ENCODE results near the gene PDE7B. TPM values are rescaled to one million over a fixed set of nuclear protein-coding genes. Genes with fewer than 3 reads are reported as not detected.
A peak's percentile ranks its signal among the peaks of the same experiment; 100 is the strongest.

PDE7B gene
- total and polyA plus RNA-seq, 4 donors = 0.26 to 3.7 (median 1.8) TPM

DNA sequence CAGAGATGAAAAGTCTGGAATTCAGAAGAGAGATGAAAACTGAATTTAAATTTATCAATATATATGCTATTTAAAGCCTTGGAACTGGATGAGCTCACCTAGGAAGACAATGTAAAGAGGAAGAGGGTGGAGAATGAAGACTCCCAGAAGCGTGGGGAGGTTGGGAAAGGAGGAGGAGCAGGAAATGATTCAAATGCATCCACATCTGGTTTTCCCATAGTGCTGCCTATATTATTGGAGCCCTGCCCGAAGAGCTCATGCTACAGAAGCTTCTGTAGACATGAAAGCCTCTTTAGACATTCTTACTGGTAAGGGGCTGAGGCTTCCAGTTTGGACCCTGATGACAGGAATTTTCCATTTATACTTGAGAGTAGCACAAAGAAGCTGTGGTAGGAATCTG lies 19.2 kb downstream of the PDE7B start:
- Histone ChIP-seq H3K36me3 (ENCODE audit: control insufficient read depth in 4 of 4, insufficient read depth in 4 of 4, low read length in 4 of 4) (no peaks in the 10 kb centered on the region), H3K27ac (ENCODE audit: low read depth in 1 of 2, low read length in 1 of 2) (peak overlapping the region in 1 of 2 donors; percentile 72), H3K9me3 (ENCODE audit: control insufficient read depth in 4 of 4, insufficient read depth in 3 of 4, low read length in 3 of 4) (no peaks in the 10 kb centered on the region), H3K4me1 (ENCODE audit: control insufficient read depth in 5 of 5, insufficient read depth in 5 of 5, low read length in 5 of 5) (peaks cover 0 to 8% (median 0%) of the 10 kb centered on the region in 5 donors), H3K4me3 (no peak overlapping the region), H3K9ac (ENCODE audit: insufficient read depth in 1 of 2, low read length in 2 of 2) (no peak overlapping the region), H3K27me3 (ENCODE audit: control insufficient read depth in 3 of 3, insufficient read depth in 3 of 3, low read length in 2 of 3) (no peaks in the 10 kb centered on the region)
- DNase-seq (peak in 1 of 3 donors; percentile 27), ATAC-seq (ENCODE audit: insufficient read depth, low FRiP score) (no peak)
- TF ChIP-seq, protein P1, sequence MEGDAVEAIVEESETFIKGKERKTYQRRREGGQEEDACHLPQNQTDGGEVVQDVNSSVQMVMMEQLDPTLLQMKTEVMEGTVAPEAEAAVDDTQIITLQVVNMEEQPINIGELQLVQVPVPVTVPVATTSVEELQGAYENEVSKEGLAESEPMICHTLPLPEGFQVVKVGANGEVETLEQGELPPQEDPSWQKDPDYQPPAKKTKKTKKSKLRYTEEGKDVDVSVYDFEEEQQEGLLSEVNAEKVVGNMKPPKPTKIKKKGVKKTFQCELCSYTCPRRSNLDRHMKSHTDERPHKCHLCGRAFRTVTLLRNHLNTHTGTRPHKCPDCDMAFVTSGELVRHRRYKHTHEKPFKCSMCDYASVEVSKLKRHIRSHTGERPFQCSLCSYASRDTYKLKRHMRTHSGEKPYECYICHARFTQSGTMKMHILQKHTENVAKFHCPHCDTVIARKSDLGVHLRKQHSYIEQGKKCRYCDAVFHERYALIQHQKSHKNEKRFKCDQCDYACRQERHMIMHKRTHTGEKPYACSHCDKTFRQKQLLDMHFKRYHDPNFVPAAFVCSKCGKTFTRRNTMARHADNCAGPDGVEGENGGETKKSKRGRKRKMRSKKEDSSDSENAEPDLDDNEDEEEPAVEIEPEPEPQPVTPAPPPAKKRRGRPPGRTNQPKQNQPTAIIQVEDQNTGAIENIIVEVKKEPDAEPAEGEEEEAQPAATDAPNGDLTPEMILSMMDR (IDR thresholded peaks at IDR 0.05; ENCODE audit: control extremely low read depth, extremely low read depth) = no peak
- 63 to 65% methylated on average over 2 of the region's 2 CpGs for WGBS, 2 donors

DNA sequence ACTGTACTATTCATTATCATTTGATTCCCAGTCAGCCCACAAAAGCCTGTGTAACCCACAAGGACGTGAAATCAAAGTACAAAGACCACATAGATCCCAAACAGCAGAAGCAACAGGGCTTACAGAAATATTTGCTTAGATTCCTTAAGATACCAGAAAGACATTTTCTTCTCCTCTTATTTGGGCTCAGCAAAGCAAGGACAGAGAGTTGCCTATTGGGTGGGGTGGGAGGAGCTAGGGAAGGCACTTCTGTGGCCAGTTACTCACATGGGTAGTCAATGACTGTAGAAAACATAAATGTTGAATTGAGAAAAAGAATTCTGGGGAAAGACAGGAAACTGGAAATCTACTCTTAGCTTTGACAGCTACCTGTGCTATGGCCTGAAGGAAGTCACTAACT lies 19.8 kb downstream of the PDE7B start:
- Histone ChIP-seq H3K27me3 (ENCODE audit: control insufficient read depth in 3 of 3, insufficient read depth in 3 of 3, low read length in 2 of 3) (no peaks in the 10 kb centered on the region), H3K9me3 (ENCODE audit: control insufficient read depth in 4 of 4, insufficient read depth in 3 of 4, low read length in 3 of 4) (no peaks in the 10 kb centered on the region), H3K4me3 (no peak overlapping the region), H3K36me3 (ENCODE audit: control insufficient read depth in 4 of 4, insufficient read depth in 4 of 4, low read length in 4 of 4) (no peaks in the 10 kb centered on the region), H3K4me1 (ENCODE audit: control insufficient read depth in 5 of 5, insufficient read depth in 5 of 5, low read length in 5 of 5) (peaks cover 0 to 8% (median 0%) of the 10 kb centered on the region in 5 donors), H3K9ac (ENCODE audit: insufficient read depth in 1 of 2, low read length in 2 of 2) (no peak overlapping the region), H3K27ac (ENCODE audit: low read depth in 1 of 2, low read length in 1 of 2) (peak overlapping the region in 1 of 2 donors; percentile 72)
- 92 to 94% methylated on average over 1 of the region's 1 CpG for WGBS, 2 donors
- DNase-seq (no peak), ATAC-seq (ENCODE audit: insufficient read depth, low FRiP score) (no peak)
- TF ChIP-seq, protein P1 (IDR thresholded peaks at IDR 0.05; ENCODE audit: control extremely low read depth, extremely low read depth) = no peak

DNA sequence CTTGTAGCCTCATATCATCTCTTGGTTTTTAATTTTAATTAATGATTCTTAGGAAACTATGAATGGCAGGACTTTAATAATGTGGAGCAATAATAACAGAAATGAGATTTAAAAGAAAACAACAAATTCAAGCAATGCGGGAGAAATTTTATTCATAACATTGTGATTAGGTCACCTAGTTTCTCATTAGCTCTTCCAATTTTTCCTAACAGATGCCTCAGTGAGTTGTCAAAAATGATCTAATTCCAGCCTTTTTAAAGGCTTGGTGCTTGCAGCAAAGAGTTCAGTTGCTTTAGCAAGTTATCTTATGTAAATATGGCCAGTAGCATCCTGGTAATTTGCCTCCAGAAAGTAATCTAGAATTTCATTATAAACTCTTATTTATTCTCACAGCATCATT lies 20.4 kb downstream of the PDE7B start:
- ATAC-seq (ENCODE audit: insufficient read depth, low FRiP score) (no peak), DNase-seq (no peak)
- TF ChIP-seq, protein P1 (IDR thresholded peaks at IDR 0.05; ENCODE audit: control extremely low read depth, extremely low read depth) = no peak
- H3K27ac ChIP-seq (ENCODE audit: low read depth in 1 of 2, low read length in 1 of 2) = no peak overlapping the region
- H3K4me1 ChIP-seq (ENCODE audit: control insufficient read depth in 5 of 5, insufficient read depth in 5 of 5, low read length in 5 of 5) = peaks cover 0 to 8% (median 0%) of the 10 kb centered on the region in 5 donors
- H3K27me3 ChIP-seq (ENCODE audit: control insufficient read depth in 3 of 3, insufficient read depth in 3 of 3, low read length in 2 of 3) = no peaks in the 10 kb centered on the region
- no peak overlapping the region for H3K4me3 ChIP-seq
- WGBS, 2 donors = 91 to 95% methylated on average over 1 of the region's 1 CpG
- no peak overlapping the region for H3K9ac ChIP-seq (ENCODE audit: insufficient read depth in 1 of 2, low read length in 2 of 2)
- H3K9me3 ChIP-seq (ENCODE audit: control insufficient read depth in 4 of 4, insufficient read depth in 3 of 4, low read length in 3 of 4) = no peaks in the 10 kb centered on the region
- H3K36me3 ChIP-seq (ENCODE audit: control insufficient read depth in 4 of 4, insufficient read depth in 4 of 4, low read length in 4 of 4) = no peaks in the 10 kb centered on the region

DNA sequence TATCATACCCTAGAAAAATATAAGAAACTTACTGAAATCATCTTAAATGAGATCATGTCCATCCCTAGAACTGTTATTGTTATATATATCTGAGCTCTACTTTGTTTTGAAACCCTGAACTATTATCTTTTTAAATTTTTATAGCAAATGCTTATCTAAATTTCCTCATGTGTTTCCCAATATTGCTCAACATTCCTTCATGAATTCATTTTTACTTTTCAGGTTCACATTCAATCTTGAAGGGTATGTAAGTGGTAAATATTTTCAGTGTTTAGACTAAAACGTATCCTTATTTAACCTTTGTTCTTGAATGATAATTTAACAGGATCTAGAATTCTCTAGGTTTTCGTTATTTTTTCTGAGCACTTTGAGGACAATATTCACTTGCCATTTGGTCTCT lies 23.9 kb downstream of the PDE7B start:
- TF ChIP-seq, protein P1 (IDR thresholded peaks at IDR 0.05; ENCODE audit: control extremely low read depth, extremely low read depth) = no peak
- Histone ChIP-seq H3K4me1 (ENCODE audit: control insufficient read depth in 5 of 5, insufficient read depth in 5 of 5, low read length in 5 of 5) (peaks cover 0 to 9% (median 0%) of the 10 kb centered on the region in 5 donors), H3K4me3 (no peak overlapping the region), H3K36me3 (ENCODE audit: control insufficient read depth in 4 of 4, insufficient read depth in 4 of 4, low read length in 4 of 4) (no peaks in the 10 kb centered on the region), H3K27ac (ENCODE audit: low read depth in 1 of 2, low read length in 1 of 2) (no peak overlapping the region), H3K9ac (ENCODE audit: insufficient read depth in 1 of 2, low read length in 2 of 2) (no peak overlapping the region), H3K27me3 (ENCODE audit: control insufficient read depth in 3 of 3, insufficient read depth in 3 of 3, low read length in 2 of 3) (no peaks in the 10 kb centered on the region), H3K9me3 (ENCODE audit: control insufficient read depth in 4 of 4, insufficient read depth in 3 of 4, low read length in 3 of 4) (no peaks in the 10 kb centered on the region)
- 79 to 80% methylated on average over 2 of the region's 2 CpGs for WGBS, 2 donors
- DNase-seq (no peak), ATAC-seq (ENCODE audit: insufficient read depth, low FRiP score) (no peak)

Measured in lung (tissue), 12 donors.